HTR-8/SVneo (cell line): ENCODE data around the gene USP5.

Experiments used
- DNase-seq: peaks from one replicate; pipeline ENCODE4 v3.0.0; 2011; ENCODE audit warnings: low spot score, mixed read lengths; ENCODE audit not compliant: insufficient read length
- FAIRE-seq: peaks from 2 replicates; lab custom pipeline; 2011; peaks lifted over from hg19 to GRCh38; lab: Jason Lieb, UNC

Gene USP5

GRCh38 chr12:6825398-6826124, 26.4 kb upstream of the USP5 start:
- DNase-seq (peak; percentile 94), FAIRE-seq (peak; percentile 91)

GRCh38 chr12:6826125-6826733, 25.7 kb upstream of the USP5 start:
- FAIRE-seq (no peak), DNase-seq (no peak)

DNA sequence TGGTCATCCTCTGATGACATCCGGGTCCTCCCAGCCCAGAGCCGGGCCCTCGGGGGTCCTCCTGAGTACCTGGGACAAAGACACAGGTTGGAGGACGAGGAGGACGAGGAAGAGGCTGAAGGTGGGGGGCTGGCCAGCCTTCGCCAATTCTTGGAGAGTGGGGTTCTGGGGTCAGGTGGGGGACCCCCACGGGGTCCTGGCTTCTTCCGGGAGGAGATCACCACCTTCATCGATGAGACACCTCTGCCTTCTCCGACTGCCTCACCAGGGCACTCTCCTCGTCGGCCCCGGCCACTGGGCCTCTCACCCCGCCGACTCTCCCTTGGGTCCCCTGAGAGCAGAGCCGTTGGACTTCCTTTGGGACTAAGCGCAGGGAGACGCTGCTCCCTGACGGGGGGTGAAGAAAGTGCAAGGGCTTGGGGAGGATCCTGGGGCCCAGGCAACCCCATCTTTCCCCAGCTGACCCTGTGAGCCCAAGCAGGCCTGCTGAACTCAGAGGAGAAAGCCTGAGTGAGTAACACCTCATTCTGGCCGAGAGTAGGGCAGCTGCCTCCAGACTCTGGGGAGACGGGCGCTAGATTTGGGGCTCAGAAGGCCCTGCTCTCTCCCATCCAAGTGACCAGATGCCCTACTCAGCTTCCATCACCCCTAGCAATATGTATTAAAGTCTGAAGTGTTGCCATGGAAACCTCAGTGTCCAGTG, 25.1 kb upstream of the USP5 start:
- DNase-seq = no peak
- FAIRE-seq = peak; percentile 16

- FAIRE-seq = peak; percentile 99
These were observed 24.5 kb upstream of the USP5 start for GRCh38 chr12:6827437-6827911.

GRCh38 chr12:6827982-6828780, 23.8 kb upstream of the USP5 start, which contains the start of gene P3H3:
TSS of gene P3H3 (plus strand) at chr12:6828407. CDS start at chr12:6828441, 34 bp downstream.
- peak; percentile 86 for FAIRE-seq

More at GRCh38 chr12:6827437-6827911, 24.5 kb upstream of the USP5 start:
- DNase-seq = peak; percentile 98

GRCh38 chr12:6828781-6829535, 23.0 kb upstream of the USP5 start:
- FAIRE-seq (peak; percentile 95), DNase-seq (peak; percentile 70)

More at GRCh38 chr12:6827982-6828780, 23.8 kb upstream of the USP5 start, which contains the start of gene P3H3:
- DNase-seq = peak; percentile 72

GRCh38 chr12:6829536-6830220, 22.3 kb upstream of the USP5 start:
- DNase-seq (peak; percentile 60), FAIRE-seq (peak; percentile 49)

DNA sequence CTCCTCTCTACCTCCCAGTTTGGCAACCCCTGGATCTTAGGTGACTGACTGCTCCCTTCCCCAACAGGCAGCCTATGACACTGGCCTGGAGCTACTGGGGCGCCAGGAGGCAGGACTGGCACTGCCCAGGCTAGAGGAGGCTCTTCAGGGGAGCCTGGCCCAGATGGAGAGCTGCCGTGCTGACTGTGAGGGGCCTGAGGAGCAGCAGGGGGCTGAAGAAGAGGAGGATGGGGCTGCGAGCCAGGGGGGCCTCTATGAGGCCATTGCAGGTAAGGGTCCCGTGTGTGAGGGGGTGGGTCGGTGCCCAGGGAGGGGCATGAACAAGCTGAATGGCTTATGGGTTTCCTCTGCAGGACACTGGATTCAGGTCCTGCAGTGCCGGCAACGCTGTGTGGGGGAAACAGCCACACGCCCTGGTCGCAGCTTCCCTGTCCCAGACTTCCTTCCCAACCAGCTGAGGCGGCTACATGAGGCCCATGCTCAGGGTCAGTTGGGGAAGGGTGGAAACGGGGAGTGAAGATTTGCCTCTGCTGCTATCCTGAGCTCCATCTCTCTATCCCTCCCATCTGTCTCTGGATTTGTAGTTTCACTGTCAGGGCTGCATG, 21.6 kb upstream of the USP5 start:
- DNase-seq (no peak), FAIRE-seq (peak; percentile 71)

GRCh38 chr12:6830999-6831398, 21.0 kb upstream of the USP5 start:
- DNase-seq = no peak
- no peak for FAIRE-seq

GRCh38 chr12:6831450-6831995, 20.4 kb upstream of the USP5 start:
- FAIRE-seq = no peak
- DNase-seq = no peak

- DNase-seq (no peak), FAIRE-seq (no peak)
These were observed 19.8 kb upstream of the USP5 start for GRCh38 chr12:6832125-6832524.

DNA sequence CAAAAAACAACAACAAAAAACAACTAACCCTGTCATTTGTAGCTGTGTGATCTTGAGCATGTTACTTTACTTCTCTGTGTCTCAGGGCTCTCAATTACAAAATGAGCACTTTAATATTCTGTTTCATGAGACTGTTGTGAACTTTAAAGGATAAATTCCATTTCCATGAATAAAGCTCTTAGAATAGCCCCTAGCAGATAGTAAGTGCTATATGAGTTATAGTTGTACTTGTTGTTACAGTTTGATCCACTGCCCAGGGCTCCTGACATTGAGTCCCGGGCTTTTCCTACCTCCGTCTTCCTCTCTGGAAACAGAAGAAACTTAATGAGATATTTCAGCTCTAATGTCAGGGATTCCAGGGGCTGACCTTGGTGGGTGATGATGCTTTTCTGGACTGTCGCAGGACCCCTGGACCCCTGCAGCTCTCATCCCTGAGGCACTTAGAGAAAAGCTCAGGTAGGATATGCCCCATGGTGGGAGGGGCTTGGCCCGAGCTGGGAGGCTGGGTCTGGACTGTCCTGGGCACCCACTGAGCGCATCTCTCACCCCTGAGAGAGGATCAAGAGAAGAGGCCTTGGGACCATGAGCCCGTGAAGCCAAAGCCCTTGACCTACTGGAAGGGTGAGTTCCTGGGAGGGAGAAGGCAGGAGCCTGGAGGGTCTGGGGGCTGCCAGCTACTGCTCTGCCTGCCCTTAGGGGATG, 18.6 kb upstream of the USP5 start:
- FAIRE-seq (no peak), DNase-seq (no peak)

DNA sequence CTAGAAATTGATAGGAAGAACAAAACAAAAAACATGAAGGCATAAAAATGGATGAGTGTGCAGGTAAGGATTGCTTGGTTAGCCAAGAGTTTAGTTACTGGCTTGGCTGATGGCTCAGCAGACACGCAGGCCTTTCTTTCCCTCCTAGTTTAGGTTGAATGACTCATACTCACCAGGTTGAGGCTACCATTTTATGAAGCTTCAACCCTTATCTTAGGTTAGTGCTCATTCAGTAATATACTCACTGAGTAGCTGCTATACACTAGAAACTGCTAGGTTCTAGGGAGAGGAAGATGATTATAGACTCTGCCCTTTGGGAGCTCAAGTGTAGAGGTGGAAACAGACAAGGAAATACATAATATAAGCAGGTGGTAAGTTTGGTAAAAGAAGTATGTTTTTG, 17.7 kb upstream of the USP5 start:
- no peak for DNase-seq
- no peak for FAIRE-seq

GRCh38 chr12:6834873-6835272, 17.1 kb upstream of the USP5 start:
- DNase-seq = no peak
- no peak for FAIRE-seq

GRCh38 chr12:6836851-6837250, 15.1 kb upstream of the USP5 start:
- DNase-seq (no peak), FAIRE-seq (no peak)

GRCh38 chr12:6837370-6838060, 14.4 kb upstream of the USP5 start:
- no peak for DNase-seq
- FAIRE-seq = peak; percentile 4

DNA sequence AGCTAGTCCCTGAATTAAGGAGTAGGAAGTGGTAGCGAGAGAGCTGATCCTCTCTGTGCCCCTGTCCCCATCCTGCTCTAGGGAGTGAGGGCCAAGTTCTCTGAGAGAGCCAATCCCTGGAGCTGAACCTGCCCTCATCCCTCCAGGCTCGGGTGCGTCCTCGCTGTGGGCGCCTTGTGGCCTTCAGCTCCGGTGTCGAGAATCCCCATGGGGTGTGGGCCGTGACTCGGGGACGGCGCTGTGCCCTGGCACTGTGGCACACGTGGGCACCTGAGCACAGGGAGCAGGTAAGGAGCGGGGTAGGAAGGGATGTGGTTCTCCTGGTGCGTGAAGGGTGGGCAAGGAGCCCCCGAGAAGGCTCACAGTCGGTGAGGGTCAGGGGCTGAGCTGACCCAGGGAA, 13.1 kb upstream of the USP5 start:
- DNase-seq (no peak), FAIRE-seq (no peak)
